EH (cell line): Measurements from ENCODE around the gene TBC1D2B.
A peak's percentile ranks its signal among the peaks of the same experiment; 100 is the strongest.
"Not testable (repeated sequence)": the region's sequence is repeated elsewhere in the genome, so short reads cannot be mapped to it uniquely, and the experiment has no call there.

Experiments
- DNase-seq: peaks from one replicate; pipeline ENCODE4 v3.0.0-alpha.2; 2015; ENCODE audit warnings: low read depth

The TBC1D2B gene

GRCh38 chr15:77988347-77989295, 88.9 kb downstream of the TBC1D2B start:
- DNase-seq = no peak

- DNase-seq = not testable (repeated sequence)
These were observed 89.8 kb downstream of the TBC1D2B start for GRCh38 chr15:77987765-77988136.

GRCh38 chr15:77986891-77987764, 90.4 kb downstream of the TBC1D2B start:
- no peak for DNase-seq

DNA sequence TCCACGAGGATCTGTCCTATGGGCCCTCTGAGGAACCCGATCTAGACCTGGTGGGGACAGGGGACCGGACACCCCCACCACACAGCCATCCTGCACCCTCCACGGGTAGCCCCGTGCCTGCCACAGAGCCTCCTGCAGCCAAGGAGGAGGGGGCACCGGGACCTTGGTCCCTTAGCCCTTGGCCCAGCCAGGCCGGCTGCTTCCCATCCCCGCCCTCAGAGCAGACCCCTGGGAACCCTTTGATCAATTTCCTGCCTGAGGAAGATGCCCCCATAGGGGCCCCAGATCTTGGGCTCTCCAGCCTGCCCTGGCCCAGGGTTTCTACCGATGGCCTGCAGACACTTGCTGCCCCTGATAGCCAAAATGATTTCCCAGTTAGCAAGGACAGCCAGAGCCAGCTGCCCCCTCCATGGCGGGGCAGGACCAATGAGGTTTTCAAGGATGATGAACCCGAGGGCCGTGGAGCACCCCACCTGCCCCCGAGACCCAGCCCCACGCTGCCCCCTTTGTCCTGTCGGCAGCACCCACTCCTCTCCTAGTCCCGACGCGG, 91.5 kb downstream of the TBC1D2B start:
- no peak for DNase-seq

DNA sequence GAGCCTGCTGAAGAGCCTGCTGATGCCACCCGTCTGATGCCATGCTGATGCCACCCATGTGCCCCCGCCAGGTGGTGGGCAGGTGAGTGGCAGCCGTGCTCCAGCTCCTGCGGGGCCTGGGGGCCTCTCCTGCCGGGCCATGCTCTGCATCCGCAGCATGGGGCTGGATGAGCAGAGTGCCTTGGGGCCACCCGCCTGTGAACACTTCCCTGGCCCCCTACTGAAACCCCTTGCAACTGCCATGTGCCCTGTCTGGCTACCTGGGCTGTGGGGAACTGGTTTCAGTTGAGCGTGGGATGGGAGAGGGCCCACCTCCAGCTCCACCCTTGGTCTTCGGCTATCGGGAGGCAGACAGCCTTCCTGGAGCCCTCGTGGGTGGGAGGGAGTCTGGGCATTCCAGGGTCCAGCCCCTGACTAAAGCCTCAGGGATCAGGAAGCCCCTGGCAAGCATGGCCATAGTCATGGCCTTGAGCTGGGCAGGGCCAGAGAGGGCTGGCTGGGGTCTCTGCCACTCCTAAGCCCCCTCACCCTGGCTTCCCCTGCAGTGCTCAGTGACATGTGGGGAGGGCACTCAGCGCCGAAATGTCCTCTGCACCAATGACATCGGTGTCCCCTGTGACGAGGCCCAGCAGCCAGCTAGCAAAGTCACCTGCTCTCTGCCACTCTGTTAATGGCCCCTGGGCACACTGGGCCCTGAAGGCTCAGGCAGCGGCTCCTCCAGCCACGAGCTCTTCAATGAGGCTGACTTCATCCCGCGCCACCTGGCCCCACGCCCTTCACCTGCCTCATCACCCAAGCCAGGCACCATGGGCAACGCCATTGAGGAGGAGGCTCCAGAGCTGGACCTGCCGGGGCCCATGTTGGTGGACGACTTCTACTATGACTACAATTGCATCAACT, 92.2 kb downstream of the TBC1D2B start:
- no peak for DNase-seq

DNA sequence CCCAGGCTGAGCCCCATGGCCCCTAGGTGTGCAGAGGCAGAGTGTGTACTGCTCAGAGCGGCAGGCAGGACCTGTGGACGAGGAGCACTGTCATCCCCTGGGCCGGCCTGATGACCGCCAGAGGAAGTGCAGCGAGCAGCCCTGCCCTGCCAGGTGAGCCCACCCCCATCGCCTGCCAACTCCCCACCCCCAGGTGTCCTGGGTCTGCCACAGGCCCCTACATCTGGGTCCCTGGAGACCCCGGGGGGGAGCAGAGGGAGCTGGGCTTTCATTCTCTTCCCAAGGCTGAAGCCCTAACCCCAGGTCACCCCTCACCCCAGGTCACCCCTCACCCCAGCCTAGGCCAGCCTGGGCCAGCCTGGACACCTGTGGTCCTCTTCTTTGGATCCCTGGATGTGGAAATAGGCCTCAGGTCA, 93.1 kb downstream of the TBC1D2B start:
- no peak for DNase-seq

GRCh38 chr15:77983708-77984445, 93.6 kb downstream of the TBC1D2B start:
- DNase-seq = no peak

GRCh38 chr15:77983091-77983707, 94.3 kb downstream of the TBC1D2B start:
- DNase-seq = no peak

DNA sequence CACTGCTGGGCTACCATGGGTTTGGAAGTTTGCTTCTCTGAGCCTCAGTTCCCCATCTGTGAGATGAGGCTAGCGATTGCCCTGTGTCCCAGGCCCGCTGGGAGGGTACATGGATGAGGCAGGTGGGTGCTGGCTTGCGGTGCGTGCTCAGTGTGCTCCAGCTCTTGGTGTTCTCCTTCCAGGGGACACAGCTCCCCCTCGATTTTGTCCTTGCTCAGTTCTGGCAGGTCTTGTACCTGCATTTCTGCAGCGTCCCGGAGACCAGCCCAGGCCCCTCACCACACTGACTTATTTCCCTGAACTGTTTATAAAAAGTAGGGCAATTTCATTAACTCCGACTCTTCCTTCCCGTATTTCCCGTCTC, 95.4 kb downstream of the TBC1D2B start:
- DNase-seq = no peak

DNA sequence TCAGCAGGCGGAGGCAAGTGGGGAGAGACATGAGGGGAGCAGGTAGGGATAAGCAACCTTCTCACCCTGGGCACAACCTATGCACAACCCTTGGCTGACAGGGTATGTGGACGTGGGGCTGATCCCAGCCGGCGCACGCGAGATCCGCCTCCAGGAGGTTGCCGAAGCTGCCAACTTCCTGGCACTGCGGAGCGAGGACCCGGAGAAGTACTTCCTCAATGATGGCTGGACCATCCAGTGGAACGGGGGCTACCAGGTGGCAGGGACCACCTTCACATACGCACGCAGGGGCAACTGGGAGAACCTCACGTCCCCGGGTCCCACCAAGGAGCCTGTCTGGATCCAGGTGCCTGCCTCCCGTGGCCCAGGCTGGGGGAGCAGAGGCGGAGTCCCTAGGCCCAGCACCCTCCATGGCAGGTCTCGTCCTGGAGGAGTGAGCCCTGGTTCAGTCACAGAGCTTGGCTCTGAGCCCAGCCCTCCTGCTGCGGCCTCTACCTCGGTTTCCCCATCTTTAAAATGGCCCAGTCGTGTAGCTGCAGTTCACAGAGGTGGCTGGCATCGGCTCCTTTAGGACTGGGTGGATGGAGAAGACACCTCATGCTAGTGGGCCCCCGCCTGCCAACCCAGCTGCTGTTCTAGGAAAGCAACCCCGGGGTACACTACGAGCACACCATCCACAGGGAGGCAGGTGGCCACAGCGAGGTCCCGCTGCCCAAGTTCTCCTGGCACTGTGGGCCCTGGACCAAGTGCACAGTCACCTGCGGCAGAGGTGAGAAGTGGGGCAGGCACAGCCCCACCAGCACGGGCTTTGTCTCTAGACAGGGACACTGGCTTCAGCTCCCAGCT, 96.0 kb downstream of the TBC1D2B start:
- no peak for DNase-seq

DNA sequence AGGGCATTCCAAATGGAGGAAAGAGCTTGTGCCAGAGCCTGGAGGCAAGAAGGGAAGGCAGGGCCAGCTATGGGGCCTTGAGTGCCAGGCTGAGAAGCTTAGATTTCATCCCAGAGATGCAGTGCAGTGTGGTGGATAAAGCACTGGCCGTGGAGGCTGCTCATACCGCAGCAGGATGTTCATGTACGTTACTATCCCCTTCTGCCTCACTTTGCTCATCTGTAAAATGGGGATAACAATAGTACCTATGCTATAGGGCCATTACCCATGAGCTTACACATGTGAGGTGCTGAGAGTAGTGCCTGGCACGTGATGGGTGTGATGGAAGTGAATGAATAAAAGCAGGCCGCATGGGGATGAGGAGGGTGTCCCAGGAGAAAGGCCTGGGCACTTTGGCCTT, 96.8 kb downstream of the TBC1D2B start:
- DNase-seq = not testable (repeated sequence)

DNA sequence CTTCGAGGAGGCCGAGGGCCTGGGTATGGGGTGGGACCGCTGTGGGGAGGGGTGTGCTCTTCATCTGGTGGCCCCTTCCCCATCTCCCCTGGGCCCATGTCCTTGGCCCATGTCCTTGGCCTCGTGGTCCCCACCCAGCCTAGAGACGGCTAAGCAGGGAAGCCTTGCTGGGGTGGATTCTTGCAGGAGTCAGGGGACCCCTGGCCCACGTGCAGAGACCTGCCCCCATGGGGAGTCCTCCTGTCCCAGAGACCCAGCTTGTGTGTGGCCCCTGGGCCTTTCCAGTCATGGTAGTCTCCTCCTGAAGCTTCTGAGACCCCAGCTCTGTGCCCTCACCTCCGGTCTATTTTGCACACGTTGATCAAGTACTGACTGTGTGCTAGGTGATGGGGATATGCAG, 97.4 kb downstream of the TBC1D2B start:
- no peak for DNase-seq

- peak; percentile 25 for DNase-seq
These were observed 98.4 kb downstream of the TBC1D2B start for GRCh38 chr15:77979157-77979556.

DNA sequence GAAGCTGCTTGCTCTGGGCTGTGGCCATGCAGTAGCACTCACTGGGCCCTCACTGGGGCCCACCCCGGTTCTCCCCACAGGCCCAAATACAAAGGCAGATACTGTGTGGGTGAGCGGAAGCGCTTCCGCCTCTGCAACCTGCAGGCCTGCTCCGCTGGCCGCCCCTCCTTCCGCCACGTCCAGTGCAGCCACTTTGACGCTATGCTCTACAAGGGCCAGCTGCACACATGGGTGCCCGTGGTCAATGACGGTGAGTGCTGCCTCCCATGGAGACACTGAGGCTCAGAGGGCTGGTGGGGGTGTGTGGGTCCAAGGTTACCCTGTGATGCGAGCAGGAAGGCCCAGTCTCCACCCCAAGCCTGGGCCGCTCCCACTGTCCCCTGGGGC, 98.8 kb downstream of the TBC1D2B start:
- not testable (repeated sequence) for DNase-seq

DNA sequence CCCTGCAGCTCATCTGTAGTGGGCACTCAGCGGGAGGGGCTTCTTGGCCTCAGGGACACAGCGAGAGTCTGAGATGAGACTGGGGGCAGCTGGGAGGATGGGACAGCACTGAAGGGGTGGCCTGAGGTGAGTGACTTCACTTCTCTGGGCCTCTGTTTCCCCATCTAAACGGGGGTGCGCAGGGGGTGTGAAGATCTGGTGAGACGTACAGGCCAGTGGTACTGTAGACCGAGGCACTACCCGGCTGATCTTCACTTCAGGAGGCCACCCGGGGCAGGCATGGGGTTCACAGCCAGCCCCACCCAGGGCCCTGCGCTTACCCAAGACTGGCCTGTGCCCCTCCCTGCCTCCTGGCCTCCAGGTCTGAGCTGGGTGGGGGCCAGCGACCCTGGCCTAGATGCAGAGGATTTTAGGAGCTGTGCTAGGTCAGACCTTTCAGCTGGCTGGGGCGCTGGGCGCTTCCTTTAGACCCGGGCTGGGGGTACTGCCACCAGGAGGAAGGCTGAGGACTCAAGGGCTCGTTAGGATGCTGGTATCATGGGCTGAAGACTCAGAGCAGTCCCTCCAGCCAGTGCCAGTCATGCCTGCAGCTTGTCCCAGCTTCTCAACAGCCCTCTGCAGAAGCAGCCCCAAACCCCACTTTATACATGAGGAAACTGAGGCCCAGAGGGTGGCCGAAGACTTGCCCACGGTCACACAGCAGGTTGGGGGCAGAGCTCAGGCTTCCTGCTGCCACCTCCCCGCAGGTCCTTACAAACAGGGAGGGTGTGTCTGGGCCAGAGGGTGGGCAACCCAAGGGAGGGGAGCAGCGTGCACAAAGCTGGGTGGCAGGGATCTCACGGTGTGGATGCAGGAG, 99.4 kb downstream of the TBC1D2B start:
- not testable (repeated sequence) for DNase-seq

DNA sequence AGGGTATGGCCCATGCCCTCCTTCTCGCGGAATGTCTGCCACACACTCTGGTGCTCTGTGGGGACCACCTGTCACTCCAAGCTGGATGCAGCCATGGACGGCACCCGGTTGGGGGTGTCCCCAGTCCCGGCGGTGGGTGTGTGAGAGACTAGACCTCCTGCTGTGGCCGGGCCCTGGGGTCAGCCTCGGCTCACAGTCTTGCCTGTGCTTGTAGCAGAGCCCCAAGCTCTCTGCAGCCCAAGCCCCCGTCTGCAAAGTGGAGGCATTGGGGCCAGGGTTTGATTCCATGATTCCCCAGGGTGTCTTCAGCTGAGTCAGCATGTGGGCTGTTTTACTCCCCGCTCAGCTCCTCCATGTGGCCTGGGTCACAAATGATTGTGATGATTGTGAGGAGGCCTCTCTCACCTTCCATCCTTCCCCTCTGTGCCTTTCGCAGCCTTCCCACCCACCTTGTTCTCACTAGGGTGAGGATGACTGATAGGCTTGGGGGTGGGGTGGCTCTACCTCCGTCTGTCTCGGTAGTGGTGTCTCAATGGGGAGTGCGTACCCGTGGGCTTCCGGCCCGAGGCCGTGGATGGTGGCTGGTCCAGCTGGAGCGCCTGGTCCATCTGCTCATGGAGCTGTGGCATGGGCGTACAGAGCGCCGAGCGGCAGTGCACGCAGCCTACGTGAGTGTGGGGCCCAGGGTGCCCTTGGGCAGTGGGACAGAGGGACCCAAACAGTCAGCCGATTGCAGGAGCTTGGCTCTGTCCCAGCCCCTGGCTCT, 100.6 kb downstream of the TBC1D2B start:
- not testable (repeated sequence) for DNase-seq

- not testable (repeated sequence) for DNase-seq
These were observed 101.4 kb downstream of the TBC1D2B start for GRCh38 chr15:77976095-77976450.
